ENCODE data around the gene CHERP. TPM values are rescaled to one million over a fixed set of nuclear protein-coding genes. Genes with fewer than 3 reads are reported as not detected.
"Not testable (repeated sequence)": the region's sequence is repeated elsewhere in the genome, so short reads cannot be mapped to it uniquely, and the experiment has no call there.

The CHERP gene
- total RNA-seq, 2 donors from 2014 or later: 8.6 to 34.9 TPM

- no peak overlapping the region for H3K27ac ChIP-seq
- no peak for DNase-seq
- H3K27me3 ChIP-seq: no peaks in the 10 kb centered on the region
- H3K4me3 ChIP-seq: no peak overlapping the region
- H3K4me1 ChIP-seq: no peaks in the 10 kb centered on the region
- H3K36me3 ChIP-seq (replicated peaks in 1 of 2; ENCODE audit: insufficient read depth in 1 of 2, low read depth in 2 of 2): peaks cover 14 to 27% of the 10 kb centered on the region in 2 donors
- WGBS, 2 donors: 75 to 89% methylated on average over 14 to 15 of the region's 15 CpGs
- no peak for ATAC-seq
- TF ChIP-seq POLR2A (IDR thresholded peaks at IDR 0.05) (no peak), CTCF (IDR thresholded peaks at IDR 0.05) (no peak)
- no peaks in the 10 kb centered on the region for H3K9me3 ChIP-seq
- intact Hi-C loops (cut with DNase I): no loop called here
Observed at GRCh38 chr19:16516381-16516780, 25.9 kb downstream of the CHERP start.

GRCh38 chr19:16514383-16515019, 27.7 kb downstream of the CHERP start:
- TF ChIP-seq POLR2A (IDR thresholded peaks at IDR 0.05) (no peak), CTCF (IDR thresholded peaks at IDR 0.05) (no peak)
- no peak overlapping the region for H3K4me3 ChIP-seq
- H3K4me1 ChIP-seq: no peaks in the 10 kb centered on the region
- H3K27ac ChIP-seq: no peak overlapping the region
- ATAC-seq (no peak), DNase-seq (no peak)
- H3K9me3 ChIP-seq: no peaks in the 10 kb centered on the region
- intact Hi-C loops (cut with DNase I): no loop called here
- WGBS, 2 donors: 91 to 99% methylated on average over 21 to 24 of the region's 24 CpGs
- H3K36me3 ChIP-seq (replicated peaks in 1 of 2; ENCODE audit: insufficient read depth in 1 of 2, low read depth in 2 of 2): peaks cover under 1 to 18% of the 10 kb centered on the region in 2 donors
- no peaks in the 10 kb centered on the region for H3K27me3 ChIP-seq

GRCh38 chr19:16512611-16513010, 29.6 kb downstream of the CHERP start:
- DNase-seq; intact Hi-C loops (cut with DNase I); H3K9me3 ChIP-seq; H3K4me1 ChIP-seq; ATAC-seq; H3K27ac ChIP-seq; H3K27me3 ChIP-seq; H3K4me3 ChIP-seq; H3K36me3 ChIP-seq (replicated peaks in 1 of 2; ENCODE audit: insufficient read depth in 1 of 2, low read depth in 2 of 2): not testable (repeated sequence)
- 91 to 95% methylated on average over 8 to 10 of the region's 10 CpGs for WGBS, 2 donors

GRCh38 chr19:16509141-16510061, 32.8 kb downstream of the CHERP start:
- no peak for ATAC-seq
- H3K27ac ChIP-seq: no peak overlapping the region

More at GRCh38 chr19:16509141-16510061, 32.8 kb downstream of the CHERP start:
- Histone ChIP-seq H3K4me3 (no peak overlapping the region), H3K9me3 (no peaks in the 10 kb centered on the region), H3K4me1 (no peaks in the 10 kb centered on the region), H3K27me3 (no peaks in the 10 kb centered on the region), H3K36me3 (replicated peaks in 1 of 2; ENCODE audit: insufficient read depth in 1 of 2, low read depth in 2 of 2) (peaks cover 0 to 6% of the 10 kb centered on the region in 2 donors)
- intact Hi-C loops (cut with DNase I): no loop called here
- TF ChIP-seq POLR2A (IDR thresholded peaks at IDR 0.05) (no peak), CTCF (IDR thresholded peaks at IDR 0.05) (no peak)
- DNase-seq: no peak
- 83 to 91% methylated on average over 14 to 28 of the region's 28 CpGs for WGBS, 2 donors
